HG02759 (cell line): ENCODE results near the gene PIK3C2B.

Experiments used
- ATAC-seq: cut with Tn5 transposase; IDR thresholded peaks from one replicate; pipeline ENCODE4 v1.9.1; 2021; ENCODE audit warnings: mild to moderate bottlenecking, moderate library complexity; ENCODE audit not compliant: unreplicated experiment

Gene PIK3C2B

DNA sequence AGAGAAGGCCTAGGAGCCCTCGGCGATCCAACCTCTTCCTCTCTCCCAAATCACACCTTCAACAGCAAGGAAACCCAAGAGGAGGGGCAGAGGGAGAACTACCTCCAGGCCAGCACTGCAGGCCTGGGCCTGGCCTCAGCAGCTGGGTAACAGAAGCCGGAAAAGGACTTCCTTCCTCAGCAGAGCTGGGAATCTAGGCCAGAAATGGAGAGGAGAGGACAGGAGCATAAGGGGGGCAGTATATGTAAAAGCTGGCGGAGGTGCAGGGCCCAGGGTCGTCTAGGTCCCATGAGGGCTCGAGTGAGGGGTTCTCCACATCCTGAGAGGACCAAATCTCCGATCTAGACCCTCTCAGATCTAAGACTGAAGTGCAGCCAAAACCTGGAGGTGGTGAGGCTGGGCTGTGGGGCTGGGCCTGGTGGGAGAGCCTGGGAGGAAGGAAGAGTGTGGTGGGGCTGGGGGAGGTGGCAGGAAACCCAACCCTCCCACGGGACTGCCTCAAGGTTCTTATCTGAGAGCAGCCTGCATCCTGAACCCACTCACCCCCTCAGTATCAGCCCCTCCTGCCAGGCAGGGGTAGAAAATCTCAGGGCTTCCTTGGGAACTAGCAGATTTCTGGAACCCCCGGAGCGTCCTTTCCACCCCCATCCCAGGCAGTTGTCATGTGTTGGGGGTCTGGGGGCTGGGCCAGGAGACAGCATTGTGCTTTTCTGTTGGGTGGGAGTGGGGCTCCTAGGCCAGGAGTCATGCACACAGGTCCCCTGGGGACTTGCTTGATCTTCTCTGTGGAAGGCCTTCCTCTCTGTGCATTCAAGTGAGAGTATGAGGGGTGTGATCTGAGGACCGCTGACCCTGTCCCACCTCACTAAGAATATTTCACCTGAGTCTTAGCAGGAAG, 33.0 kb downstream of the PIK3C2B start:
- peak; percentile 35 for ATAC-seq

- ATAC-seq = no peak
Measured at GRCh38 chr1:204460346-204460745, 34.3 kb downstream of the PIK3C2B start.

DNA sequence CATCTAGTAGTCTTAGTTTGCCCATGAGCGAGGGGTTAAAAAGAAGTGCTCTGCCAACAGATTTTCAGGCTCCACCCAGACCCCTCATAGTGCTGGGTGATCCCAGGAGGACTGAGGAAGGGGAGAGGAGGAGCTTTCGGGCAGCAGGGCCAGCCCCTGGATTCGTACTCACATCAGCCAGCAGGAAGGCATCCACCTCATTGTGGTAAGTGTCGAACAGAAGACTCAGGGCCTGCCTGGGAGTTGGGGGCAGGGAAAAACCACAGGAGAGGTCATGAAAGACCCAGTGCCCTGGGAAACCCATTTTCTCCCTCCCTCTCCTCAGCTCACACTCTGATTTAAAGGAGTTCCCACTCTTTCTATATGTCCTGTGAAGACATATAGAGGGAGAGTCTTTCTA, 34.9 kb downstream of the PIK3C2B start:
- no peak for ATAC-seq

GRCh38 chr1:204457666-204458065, 36.9 kb downstream of the PIK3C2B start:
- no peak for ATAC-seq

DNA sequence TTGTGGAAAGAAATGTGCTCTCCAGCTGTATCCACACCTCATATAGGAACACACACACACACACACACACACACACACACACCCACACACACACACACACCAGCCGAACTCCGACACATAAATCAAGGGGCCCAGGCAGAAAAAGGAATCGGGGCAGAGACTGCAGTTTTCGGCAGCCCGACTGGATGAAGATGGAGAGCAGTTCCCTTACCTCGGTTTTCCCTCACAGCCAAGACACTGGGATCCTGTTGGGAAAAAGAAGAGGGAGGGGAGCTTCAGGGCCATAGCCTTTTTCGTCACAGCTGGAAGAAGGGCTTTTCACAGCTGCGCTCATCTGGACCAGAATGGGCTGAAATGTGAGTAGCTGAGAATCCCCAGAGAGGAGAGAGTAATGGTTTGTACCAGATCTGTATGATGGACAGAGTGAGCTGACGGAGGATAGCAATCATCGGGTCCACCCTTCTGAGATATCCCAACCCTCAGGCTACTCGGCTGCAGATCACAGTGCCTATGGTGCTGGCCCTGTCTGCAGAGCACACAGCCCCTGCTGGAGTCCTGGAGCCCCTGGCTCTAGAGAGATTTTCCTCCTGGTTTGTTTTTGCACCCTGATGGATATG, 37.7 kb downstream of the PIK3C2B start:
- no peak for ATAC-seq

GRCh38 chr1:204455831-204456145, 38.8 kb downstream of the PIK3C2B start:
- ATAC-seq = no peak

GRCh38 chr1:204455063-204455830, 39.4 kb downstream of the PIK3C2B start:
- ATAC-seq = no peak

DNA sequence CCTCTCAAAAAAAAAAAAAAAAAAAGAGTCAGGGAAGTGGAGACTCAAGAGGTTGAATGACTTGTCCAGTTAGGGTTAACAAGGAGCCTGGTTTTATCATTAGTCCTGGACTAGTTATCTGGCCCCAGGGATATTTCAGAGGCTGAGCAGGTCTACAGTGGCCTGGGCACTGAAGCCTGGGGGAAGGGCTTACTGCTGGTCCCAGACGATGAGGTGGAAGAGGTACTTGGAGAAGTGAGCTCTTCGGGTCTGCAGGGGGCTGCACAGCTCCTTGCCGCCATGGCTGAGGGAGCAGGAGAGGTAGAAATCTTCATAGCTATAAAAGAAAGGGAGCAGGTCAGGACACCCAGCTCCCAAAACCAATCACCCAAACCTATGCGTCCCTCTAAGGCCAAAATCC, 40.1 kb downstream of the PIK3C2B start:
- ATAC-seq = no peak

DNA sequence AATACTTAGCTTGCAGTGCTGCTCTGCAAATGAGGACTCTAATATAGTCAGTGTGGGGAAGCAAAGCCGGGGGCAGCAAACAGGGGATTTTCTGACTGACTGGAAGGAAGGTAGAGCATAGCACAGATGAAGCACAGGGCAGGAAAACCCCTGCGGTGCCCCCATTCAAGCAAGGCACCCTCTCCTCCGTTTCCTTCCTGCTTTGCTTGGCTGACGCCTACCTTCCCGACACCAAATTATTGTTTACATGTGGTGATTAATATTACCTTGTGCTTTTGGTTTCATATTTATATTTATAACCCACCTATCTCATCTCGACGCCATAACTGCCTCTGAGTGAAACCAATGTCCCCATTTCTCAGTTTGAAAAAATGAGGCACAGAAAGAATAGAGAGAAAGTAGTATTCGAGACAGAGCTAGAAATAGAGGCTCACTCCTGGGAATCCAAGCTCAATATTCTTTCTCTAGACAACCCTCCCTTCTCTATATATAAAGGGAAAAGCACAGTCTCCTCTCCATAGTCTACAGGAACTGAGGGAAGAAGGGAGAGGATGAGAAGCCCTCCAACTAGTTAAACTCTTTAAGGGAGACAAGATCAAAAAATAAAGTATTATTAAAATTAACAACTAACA, 41.3 kb downstream of the PIK3C2B start:
- peak; percentile 87 for ATAC-seq

DNA sequence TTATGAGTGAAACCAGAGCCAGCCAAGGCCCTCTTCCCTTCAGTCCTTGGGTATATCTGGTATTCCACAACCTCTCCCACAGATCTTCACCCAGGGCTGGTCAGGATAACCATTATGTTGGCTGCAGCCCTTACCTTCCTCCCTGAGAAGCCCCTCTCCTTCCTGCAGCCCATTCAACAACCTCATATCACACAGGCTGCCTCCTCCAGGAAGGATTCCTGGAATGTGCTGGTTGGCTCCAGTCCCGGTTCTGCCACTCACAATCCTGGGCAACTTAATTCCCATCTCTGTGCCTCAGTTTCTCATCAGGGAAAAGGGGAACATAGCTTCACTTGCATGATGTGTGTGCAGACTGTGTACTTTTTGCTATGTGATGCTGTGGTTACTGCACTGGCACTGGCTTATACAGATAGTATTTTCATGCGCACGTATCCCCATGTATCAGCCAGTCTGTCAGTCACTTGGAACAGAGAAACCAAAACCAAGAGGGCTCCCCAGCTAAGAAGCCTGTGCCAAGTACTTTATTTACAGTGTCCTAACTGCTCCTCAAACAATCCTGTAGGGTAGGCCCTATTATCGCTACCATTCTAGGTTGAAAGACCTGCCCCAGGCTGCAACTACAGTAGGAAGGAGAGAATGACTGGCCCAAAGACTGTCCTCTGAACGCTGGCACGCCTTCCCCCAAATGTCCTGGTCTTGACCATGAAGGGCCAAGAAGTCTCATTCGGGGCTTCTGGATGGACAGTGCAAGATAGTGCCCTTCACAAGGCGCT, 43.1 kb downstream of the PIK3C2B start:
- no peak for ATAC-seq

DNA sequence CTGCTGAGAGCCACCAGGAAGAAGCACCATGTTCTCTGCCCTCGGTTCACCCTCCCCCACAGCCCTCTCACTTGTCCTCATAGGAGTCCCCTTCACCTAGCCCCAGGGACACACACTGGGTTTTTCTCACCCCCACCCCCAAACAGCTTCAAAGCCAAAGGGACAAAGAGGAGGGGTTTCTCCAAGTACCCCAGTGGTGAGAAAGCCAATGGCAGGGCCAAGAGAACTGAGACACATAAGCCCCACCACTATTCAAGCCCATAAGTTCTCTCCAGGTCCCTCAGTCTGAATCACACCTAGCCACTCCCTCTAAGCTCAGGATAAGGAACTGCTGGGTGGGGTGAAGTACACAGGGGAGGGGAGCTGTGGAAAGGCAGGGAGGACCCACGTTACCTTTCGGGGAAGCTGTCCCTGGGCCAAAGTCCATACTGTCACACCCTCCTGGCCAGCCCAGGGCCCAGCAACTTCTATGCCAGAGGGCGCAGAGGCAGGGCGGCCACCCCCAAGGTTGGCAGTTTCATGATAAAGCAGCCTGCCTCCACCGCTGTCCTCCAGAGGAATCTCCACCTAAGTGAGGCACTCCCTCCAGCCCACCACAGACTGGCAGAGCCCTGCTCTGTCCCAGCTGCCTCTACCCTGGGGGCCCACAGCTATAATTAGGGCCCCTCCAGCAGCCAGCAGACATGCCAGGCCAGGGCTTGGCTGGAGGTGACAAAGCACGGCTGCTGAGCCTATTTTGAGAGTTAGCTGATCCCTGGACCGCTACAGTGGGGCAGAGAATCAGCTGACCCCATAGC, 43.9 kb downstream of the PIK3C2B start:
- ATAC-seq = no peak

GRCh38 chr1:204449678-204450280, 44.8 kb downstream of the PIK3C2B start:
- no peak for ATAC-seq

- ATAC-seq = no peak
Measured at GRCh38 chr1:204448991-204449677, 45.5 kb downstream of the PIK3C2B start.

DNA sequence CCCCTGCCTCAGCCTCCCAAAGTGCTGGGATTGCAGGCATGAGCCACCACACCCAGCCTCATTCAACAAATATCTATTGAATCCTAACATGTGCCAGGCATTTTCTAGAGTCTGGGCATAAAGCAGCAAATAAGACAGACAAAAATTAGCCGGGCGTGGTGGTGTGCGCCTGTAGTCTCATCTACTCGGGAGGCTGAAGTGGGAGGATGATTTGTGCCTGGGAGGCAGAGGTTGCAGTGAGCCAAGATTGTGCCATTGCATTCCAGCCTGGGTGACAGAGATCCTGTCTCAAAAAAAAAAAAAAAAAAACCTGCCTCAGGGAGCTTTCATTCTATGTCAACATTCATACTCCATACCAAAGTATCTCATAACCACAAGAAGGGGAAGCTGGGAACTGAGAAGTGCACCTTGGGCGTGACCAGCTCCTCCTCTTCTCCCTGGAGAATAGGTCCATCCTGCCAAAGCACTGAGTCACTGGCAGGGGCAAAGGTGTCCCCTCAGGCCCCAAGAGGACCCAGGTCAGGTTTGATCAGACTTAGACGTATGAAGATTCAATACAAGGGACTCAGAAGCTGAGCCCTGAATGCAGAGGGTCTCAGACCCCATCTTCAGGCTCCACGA, 46.2 kb downstream of the PIK3C2B start:
- no peak for ATAC-seq

- no peak for ATAC-seq
Measured at GRCh38 chr1:204447736-204448135, 46.9 kb downstream of the PIK3C2B start.

GRCh38 chr1:204447190-204447589, 47.4 kb downstream of the PIK3C2B start:
- no peak for ATAC-seq

- peak; percentile 79 for ATAC-seq
Measured at GRCh38 chr1:204446413-204447111, 48.0 kb downstream of the PIK3C2B start.
